Activated CD8-positive, alpha-beta T cell treated with anti-CD3 and anti-CD28 coated beads, Interleukin-2, amount 10 ng/mL, durations not matched to agents 7 days and 5 days (primary cell): ENCODE results near the gene GALM. TPM values are rescaled to one million over a fixed set of nuclear protein-coding genes. Genes with fewer than 3 reads are reported as not detected.

ENCODE experiments used
- ATAC-seq: fragments of 150-1000 bp; cut with Tn5 transposase; one replicate; pipeline ENCODE4 v1.10.0; 2021; ENCODE audit warnings: moderate library complexity
- CTCF ChIA-PET: fragments of 350-600 bp; sonication (Branson Sonifier 250); formaldehyde crosslinking; loops from one replicate; lab custom pipeline; 2021; ENCODE audit warnings: antibody characterized with exemption; lab: Charles Lee
- POLR2A ChIA-PET: fragments of 350-600 bp; sonication (Branson Sonifier 250); formaldehyde crosslinking; loops from one replicate; lab custom pipeline; 2021; ENCODE audit warnings: antibody characterized with exemption; lab: Charles Lee
- DNase-seq: peaks from one replicate; pipeline ENCODE4 v3.0.0-alpha.2; 2020
- H3K27ac Mint-ChIP-seq: one replicate; pipeline ENCODE4 v1.8.0; 2021; ENCODE audit warnings: mild to moderate bottlenecking, mixed read lengths
- H3K27me3 Mint-ChIP-seq: one replicate; pipeline ENCODE4 v1.8.0; 2021; ENCODE audit warnings: low read depth, mixed read lengths
- H3K36me3 Mint-ChIP-seq: one replicate; pipeline ENCODE4 v1.8.0; 2021; ENCODE audit warnings: low read depth, mixed read lengths
- H3K4me1 Mint-ChIP-seq: one replicate; pipeline ENCODE4 v1.8.0; 2021; ENCODE audit warnings: low read depth, mixed read lengths
- H3K4me3 Mint-ChIP-seq: one replicate; pipeline ENCODE4 v1.8.0; 2021; ENCODE audit warnings: mild to moderate bottlenecking, mixed read lengths
- H3K9me3 Mint-ChIP-seq: one replicate; pipeline ENCODE4 v1.8.0; 2022; ENCODE audit warnings: mixed read lengths; ENCODE audit not compliant: insufficient read depth
- total RNA-seq, 2 experiments: library from RNA; stranded (reverse); gene quantifications; one replicate each; pipeline ENCODE4 v1.2.3, GENCODE V29; 2021

Gene GALM
- total RNA-seq, 2 experiments from 2014 or later = 27.6 TPM

DNA sequence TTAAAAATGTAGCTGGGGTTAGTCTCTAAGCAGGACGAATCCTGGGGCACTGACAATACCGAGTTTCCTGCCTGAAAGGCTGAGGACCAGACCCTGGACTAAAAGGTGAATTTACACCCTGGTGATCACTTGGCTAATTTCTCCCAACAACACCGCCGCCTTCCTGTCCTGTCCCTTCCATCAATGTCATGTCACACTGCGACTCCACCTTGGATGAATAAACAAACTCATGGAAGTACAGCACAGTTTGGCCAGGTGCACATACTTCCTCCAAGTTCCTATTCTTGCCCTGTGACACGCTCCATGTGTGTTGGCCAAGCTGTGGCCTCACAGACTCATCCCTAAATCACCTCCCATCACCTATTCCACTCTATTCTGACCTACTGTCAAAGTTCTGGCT is 15.9 kb upstream of the GALM start:
- no peak overlapping the region for H3K27ac Mint-ChIP-seq
- H3K36me3 Mint-ChIP-seq = peaks cover 27% of the 10 kb centered on the region
- no peaks in the 10 kb centered on the region for H3K27me3 Mint-ChIP-seq
- no peak overlapping the region for H3K4me3 Mint-ChIP-seq
- ChIA-PET POLR2A (no interaction called here), CTCF (interaction anchor here (1.3 kb wide), 1 partner anchor 68 kb away, joined by 4 read pairs; no protein-coding TSS in a partner anchor)
- no peak for DNase-seq
- H3K4me1 Mint-ChIP-seq = peaks cover 67% of the 10 kb centered on the region
- ATAC-seq = no peak
- H3K9me3 Mint-ChIP-seq = peaks cover 21% of the 10 kb centered on the region

GRCh38 chr2:38650717-38651116 is 15.2 kb upstream of the GALM start:
- ATAC-seq (no peak), DNase-seq (no peak)
- Mint-ChIP-seq H3K4me1 (peaks cover 71% of the 10 kb centered on the region), H3K4me3 (no peak overlapping the region), H3K36me3 (peaks cover 27% of the 10 kb centered on the region), H3K9me3 (peaks cover 21% of the 10 kb centered on the region), H3K27me3 (no peaks in the 10 kb centered on the region), H3K27ac (peak overlapping the region; percentile 31)
- CTCF ChIA-PET = interaction anchor here (0.9 to 1.3 kb wide), 2 partner anchors 16 to 69 kb away, joined by 3 to 4 read pairs; partner anchors contain the start of gene GALM
- POLR2A ChIA-PET = no interaction called here

GRCh38 chr2:38652431-38653273 is 13.3 kb upstream of the GALM start:
- DNase-seq (no peak), ATAC-seq (peak; percentile 25)
- peaks cover 25% of the 10 kb centered on the region for H3K36me3 Mint-ChIP-seq

GRCh38 chr2:38653380-38653714 is 12.6 kb upstream of the GALM start:
- ChIA-PET CTCF (interaction anchor here (1.1 to 4.7 kb wide), 11 partner anchors 8 to 72 kb away, joined by 3 to 76 read pairs (median 7); partner anchors contain the start of genes GALM and HNRNPLL), POLR2A (interaction anchor here (0.6 to 4.4 kb wide), 10 partner anchors 9 to 98 kb away, joined by 3 to 73 read pairs (median 5); partner anchors contain the start of genes GALM, HNRNPLL and SRSF7)
- ATAC-seq (peak; percentile 28), DNase-seq (no peak)
- peaks cover 62% of the 10 kb centered on the region for H3K4me1 Mint-ChIP-seq
- H3K9me3 Mint-ChIP-seq = peaks cover 8% of the 10 kb centered on the region
- peak overlapping the region; percentile 52 for H3K4me3 Mint-ChIP-seq
- peaks cover 18% of the 10 kb centered on the region for H3K36me3 Mint-ChIP-seq
- no peaks in the 10 kb centered on the region for H3K27me3 Mint-ChIP-seq
- H3K27ac Mint-ChIP-seq = peak overlapping the region; percentile 92

More at GRCh38 chr2:38652431-38653273, 13.3 kb upstream of the GALM start:
- no peaks in the 10 kb centered on the region for H3K27me3 Mint-ChIP-seq
- peaks cover 69% of the 10 kb centered on the region for H3K4me1 Mint-ChIP-seq
- ChIA-PET POLR2A (interaction anchor here (0.6 to 4.4 kb wide), 10 partner anchors 9 to 98 kb away, joined by 3 to 73 read pairs (median 5); partner anchors contain the start of genes GALM, HNRNPLL and SRSF7), CTCF (interaction anchor here (1.1 to 4.7 kb wide), 12 partner anchors 9 to 71 kb away, joined by 3 to 76 read pairs (median 6); partner anchors contain the start of genes GALM and HNRNPLL)
- H3K9me3 Mint-ChIP-seq = peaks cover 15% of the 10 kb centered on the region
- H3K4me3 Mint-ChIP-seq = peak overlapping the region; percentile 60
- peak overlapping the region; percentile 97 for H3K27ac Mint-ChIP-seq

DNA sequence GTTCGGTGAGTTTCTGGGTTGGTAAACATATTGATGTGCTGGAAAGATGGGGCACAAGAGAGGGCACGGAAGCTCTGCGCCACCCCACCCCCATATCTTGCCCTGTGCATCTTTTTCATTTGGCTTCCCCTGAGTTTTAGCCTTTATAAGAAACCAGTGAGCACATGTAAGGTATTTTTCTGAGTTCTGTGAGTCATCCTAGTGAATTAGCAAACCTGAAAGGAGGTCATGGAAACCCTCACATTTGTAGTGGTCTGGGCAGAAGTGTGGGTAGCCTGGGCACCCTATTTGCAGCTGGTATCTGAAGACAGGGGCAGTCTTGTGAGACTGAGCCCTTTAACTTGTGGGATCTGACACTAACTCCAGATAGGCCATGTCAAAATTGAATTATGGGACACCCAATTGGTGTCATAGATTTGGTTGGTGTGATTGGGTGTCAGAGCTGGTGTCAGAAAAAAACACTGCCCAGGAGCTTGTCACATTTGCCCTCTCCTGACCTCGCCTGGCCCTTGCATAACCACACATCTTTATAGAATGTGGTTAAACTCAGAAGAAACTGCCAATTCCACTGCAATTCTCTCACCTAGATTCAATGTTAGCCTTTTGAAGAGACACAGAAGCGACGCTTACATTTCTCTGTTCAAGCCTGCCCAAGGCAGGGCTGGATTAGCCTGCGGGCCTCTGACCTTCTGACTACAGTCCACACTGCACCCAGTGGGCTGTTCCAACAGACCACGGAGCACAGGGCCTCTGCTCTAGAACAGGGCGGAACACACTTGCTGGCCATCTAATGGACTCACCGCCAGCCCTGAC is 12.0 kb upstream of the GALM start:
- H3K27me3 Mint-ChIP-seq = no peaks in the 10 kb centered on the region
- H3K4me3 Mint-ChIP-seq = peak overlapping the region; percentile 52
- CTCF ChIA-PET = interaction anchor here (1.1 to 4.7 kb wide), 11 partner anchors 8 to 72 kb away, joined by 3 to 76 read pairs (median 7); partner anchors contain the start of genes GALM and HNRNPLL
- POLR2A ChIA-PET = interaction anchor here (0.6 to 4.4 kb wide), 10 partner anchors 8 to 97 kb away, joined by 3 to 73 read pairs (median 5); partner anchors contain the start of genes GALM, HNRNPLL and SRSF7
- peaks cover 61% of the 10 kb centered on the region for H3K4me1 Mint-ChIP-seq
- ATAC-seq = peak; percentile 61
- peak overlapping the region; percentile 92 for H3K27ac Mint-ChIP-seq
- H3K9me3 Mint-ChIP-seq = peaks cover 3% of the 10 kb centered on the region
- peaks cover 12% of the 10 kb centered on the region for H3K36me3 Mint-ChIP-seq
- peak; percentile 58 for DNase-seq

DNA sequence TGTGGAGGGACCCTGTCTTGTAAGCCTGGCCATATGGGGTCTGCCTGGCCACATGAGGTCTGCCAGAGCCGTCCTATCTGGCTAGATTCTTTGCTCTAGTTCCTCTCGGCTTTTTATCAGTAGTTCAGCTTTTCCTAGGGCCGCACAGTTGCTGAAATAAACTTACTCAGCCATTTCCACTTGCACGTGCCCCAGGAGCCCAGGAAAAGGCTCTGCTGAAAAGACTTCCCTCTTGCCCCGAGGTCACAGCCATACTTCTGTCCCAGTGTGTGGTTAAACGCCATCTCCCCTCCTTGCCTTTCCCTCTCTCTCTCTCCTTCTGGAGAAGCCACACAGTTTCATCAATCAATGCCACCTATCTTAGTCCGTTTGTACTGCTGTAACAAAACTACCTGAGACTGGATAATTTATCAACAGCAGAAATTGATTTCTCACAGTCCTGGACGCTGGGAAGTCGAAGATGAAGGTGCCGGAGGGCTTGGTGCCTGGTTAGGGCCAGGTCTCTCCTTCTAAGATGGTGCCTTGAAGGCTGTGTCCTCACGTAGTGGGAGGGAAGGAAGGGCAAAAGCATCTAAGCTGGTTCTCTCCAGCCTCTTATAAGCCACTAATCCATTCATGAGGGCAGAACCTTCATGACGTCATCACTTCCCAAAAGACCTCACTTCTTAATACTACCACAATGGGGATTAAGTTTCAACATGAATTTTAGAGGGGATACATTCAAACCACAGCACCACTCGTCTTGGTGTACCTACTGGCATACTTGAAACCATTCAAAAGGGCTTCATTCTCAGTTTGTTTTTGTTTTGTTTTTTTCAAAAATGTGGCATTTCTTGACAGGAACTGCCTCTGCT is 11.2 kb upstream of the GALM start:
- Mint-ChIP-seq H3K9me3 (no peaks in the 10 kb centered on the region), H3K27ac (peak overlapping the region; percentile 92), H3K4me3 (no peak overlapping the region), H3K36me3 (peaks cover 6% of the 10 kb centered on the region), H3K4me1 (peaks cover 64% of the 10 kb centered on the region), H3K27me3 (no peaks in the 10 kb centered on the region)
- POLR2A ChIA-PET = interaction anchor here (2.7 to 4.4 kb wide), 4 partner anchors 11 to 96 kb away, joined by 20 to 73 read pairs (median 21); partner anchors contain the start of genes GALM, HNRNPLL and SRSF7
- DNase-seq = no peak
- ATAC-seq = no peak
- CTCF ChIA-PET = interaction anchor here (1.3 to 4.7 kb wide), 6 partner anchors 9 to 68 kb away, joined by 6 to 76 read pairs (median 17); partner anchors contain the start of genes GALM and HNRNPLL

DNA sequence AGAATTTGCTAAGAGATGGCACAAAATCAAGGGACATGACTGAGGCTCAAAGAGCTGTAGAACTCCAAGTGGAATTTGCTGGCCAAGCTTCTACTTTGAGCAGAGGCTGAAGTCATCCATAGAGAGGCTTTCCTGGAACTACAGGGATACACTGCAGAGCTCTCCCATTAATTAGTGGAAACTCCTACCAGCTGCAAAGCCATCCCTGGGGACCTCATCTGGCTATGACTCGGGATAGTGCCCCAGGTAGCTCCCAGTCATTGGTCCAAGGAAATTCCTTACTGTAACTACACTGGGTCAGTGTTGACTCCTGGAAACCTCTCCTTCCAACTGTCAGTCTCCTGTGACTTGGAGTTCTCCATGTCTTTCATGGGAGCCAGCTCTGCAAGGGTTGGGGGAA is 10.5 kb upstream of the GALM start:
- peaks cover 3% of the 10 kb centered on the region for H3K36me3 Mint-ChIP-seq
- H3K27me3 Mint-ChIP-seq = no peaks in the 10 kb centered on the region
- H3K4me3 Mint-ChIP-seq = no peak overlapping the region
- DNase-seq = no peak
- ChIA-PET CTCF (interaction anchor here (1.3 to 4.7 kb wide), 2 partner anchors 11 to 51 kb away, joined by 6 to 76 read pairs; partner anchors contain the start of genes GALM and HNRNPLL), POLR2A (interaction anchor here (3.5 to 4.4 kb wide), 3 partner anchors 10 to 96 kb away, joined by 20 to 73 read pairs (median 22); partner anchors contain the start of genes GALM, HNRNPLL and SRSF7)
- H3K27ac Mint-ChIP-seq = peak overlapping the region; percentile 92
- no peak for ATAC-seq
- peaks cover 59% of the 10 kb centered on the region for H3K4me1 Mint-ChIP-seq
- no peaks in the 10 kb centered on the region for H3K9me3 Mint-ChIP-seq

DNA sequence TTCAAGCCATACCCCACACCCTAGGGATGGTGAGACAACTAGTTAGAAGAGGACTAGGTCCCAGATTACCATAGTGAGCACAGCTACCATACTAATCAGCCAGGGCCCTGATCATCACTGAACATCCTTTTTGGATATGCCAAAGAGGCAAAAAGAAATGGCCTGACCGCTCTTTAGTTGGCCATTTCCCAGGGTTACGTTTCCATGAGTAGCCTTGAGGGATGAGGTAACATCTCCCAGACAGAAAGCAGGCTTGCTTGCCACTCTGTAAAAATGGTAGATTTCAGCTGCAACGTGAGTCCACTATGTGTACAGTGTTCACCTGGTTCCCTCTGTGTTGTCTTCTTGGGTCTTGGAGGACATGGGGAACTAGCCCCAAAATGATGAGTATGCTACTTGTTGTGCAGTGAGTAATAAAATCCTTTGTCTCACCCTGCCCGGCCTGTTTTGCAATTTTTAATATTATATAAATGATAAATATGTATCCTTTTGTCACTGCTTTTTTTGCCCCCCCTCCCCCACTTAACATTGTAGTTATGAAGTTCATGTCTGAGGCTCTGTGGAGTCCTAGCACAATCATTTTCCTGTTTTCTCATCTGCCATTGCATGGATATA is 8.9 kb upstream of the GALM start:
- no peak overlapping the region for H3K4me3 Mint-ChIP-seq
- no peak overlapping the region for H3K27ac Mint-ChIP-seq
- H3K27me3 Mint-ChIP-seq = no peaks in the 10 kb centered on the region
- peaks cover 3% of the 10 kb centered on the region for H3K36me3 Mint-ChIP-seq
- ChIA-PET CTCF (interaction anchor here (0.9 to 1.3 kb wide), 2 partner anchors 10 to 45 kb away, joined by 3 to 7 read pairs; no protein-coding TSS in a partner anchor), POLR2A (no interaction called here)
- no peaks in the 10 kb centered on the region for H3K9me3 Mint-ChIP-seq
- no peak for DNase-seq
- no peak for ATAC-seq
- peaks cover 49% of the 10 kb centered on the region for H3K4me1 Mint-ChIP-seq

- CTCF ChIA-PET = interaction anchor here (1.0 to 1.4 kb wide), 4 partner anchors 9 to 82 kb away, joined by 3 to 6 read pairs (median 5); no protein-coding TSS in a partner anchor
- no peaks in the 10 kb centered on the region for H3K9me3 Mint-ChIP-seq
- DNase-seq = no peak
- no peaks in the 10 kb centered on the region for H3K27me3 Mint-ChIP-seq
- H3K27ac Mint-ChIP-seq = no peak overlapping the region
- ATAC-seq = no peak
- H3K36me3 Mint-ChIP-seq = no peaks in the 10 kb centered on the region
- POLR2A ChIA-PET = interaction anchor here (0.9 kb wide), 1 partner anchor 8 kb away, joined by 3 read pairs; the partner anchor contains the start of gene GALM
- peaks cover 43% of the 10 kb centered on the region for H3K4me1 Mint-ChIP-seq
- H3K4me3 Mint-ChIP-seq = no peak overlapping the region
Observed at GRCh38 chr2:38658613-38659012, 7.3 kb upstream of the GALM start.

DNA sequence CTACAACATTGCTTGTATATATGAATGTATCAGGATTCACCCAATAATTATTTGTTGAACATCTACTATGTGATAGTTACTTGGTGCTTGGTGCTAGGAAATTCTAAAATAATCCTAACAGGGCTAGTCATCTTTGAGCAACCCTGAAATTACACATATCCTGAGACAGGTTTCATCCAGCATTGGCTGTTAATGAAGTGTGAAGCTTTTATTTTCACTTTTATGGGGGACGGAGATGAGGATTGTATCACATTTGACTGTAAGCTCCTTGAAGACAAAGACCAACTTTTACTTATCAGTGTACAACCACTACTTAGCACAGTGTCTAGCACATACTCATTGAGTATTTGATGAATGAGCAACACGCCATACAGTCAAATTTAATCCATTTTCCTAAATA is 6.8 kb upstream of the GALM start:
- H3K4me3 Mint-ChIP-seq = no peak overlapping the region
- ChIA-PET CTCF (interaction anchor here (1.0 to 1.4 kb wide), 5 partner anchors 9 to 82 kb away, joined by 3 to 6 read pairs (median 4); no protein-coding TSS in a partner anchor), POLR2A (no interaction called here)
- no peaks in the 10 kb centered on the region for H3K27me3 Mint-ChIP-seq
- ATAC-seq = no peak
- no peaks in the 10 kb centered on the region for H3K9me3 Mint-ChIP-seq
- H3K4me1 Mint-ChIP-seq = peaks cover 43% of the 10 kb centered on the region
- no peak for DNase-seq
- peak overlapping the region; percentile 40 for H3K27ac Mint-ChIP-seq
- H3K36me3 Mint-ChIP-seq = no peaks in the 10 kb centered on the region
